Measurements from ENCODE around the gene UTS2R.
"Not testable (repeated sequence)": the region's sequence is repeated elsewhere in the genome, so short reads cannot be mapped to it uniquely, and the experiment has no call there.

Gene UTS2R

GRCh38 chr17:82354804-82355308 is 16.7 kb upstream of the UTS2R start:
- no peak for TF ChIP-seq GATA1 (IDR thresholded peaks at IDR 0.05; ENCODE audit: low read depth, low read length)
- TF ChIP-seq POLR2A (IDR thresholded peaks at IDR 0.05; ENCODE audit: low read length) = no peak
- DNase-seq = no peak

DNA sequence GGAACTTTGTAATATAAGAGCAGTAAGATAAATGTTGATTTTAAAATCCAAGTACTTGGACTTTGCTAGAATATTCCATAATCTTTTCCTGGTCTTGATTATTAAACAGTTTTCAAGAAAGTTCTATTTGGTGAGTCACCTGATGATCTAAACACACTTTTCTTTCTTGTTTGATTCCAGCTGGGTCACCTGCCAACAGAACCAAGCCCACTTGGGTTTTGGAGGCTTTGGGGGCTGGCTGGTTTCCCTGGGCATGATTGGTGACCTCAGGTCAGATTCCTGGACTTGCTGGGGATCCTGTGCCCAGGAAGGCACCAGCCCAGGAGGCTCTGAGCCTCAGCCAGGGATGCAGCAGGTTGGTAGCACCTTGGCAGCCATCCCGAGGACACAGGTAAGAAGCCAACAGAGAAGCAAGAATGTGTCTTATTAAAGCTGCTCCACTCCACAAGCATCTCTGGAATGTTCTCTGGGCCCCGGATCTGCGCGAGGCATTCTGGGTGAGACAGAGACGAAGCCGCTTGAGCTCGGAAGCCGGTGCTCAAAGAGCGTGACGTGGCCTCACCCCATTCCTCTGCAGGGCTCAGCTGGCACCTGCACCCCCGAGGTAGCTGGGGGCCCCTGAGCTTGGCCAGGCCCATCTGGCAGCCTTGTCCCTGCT is 15.7 kb upstream of the UTS2R start:
- no peak for DNase-seq
- TF ChIP-seq POLR2A (IDR thresholded peaks at IDR 0.05; ENCODE audit: low read length) (no peak), GATA1 (IDR thresholded peaks at IDR 0.05; ENCODE audit: low read depth, low read length) (no peak)

DNA sequence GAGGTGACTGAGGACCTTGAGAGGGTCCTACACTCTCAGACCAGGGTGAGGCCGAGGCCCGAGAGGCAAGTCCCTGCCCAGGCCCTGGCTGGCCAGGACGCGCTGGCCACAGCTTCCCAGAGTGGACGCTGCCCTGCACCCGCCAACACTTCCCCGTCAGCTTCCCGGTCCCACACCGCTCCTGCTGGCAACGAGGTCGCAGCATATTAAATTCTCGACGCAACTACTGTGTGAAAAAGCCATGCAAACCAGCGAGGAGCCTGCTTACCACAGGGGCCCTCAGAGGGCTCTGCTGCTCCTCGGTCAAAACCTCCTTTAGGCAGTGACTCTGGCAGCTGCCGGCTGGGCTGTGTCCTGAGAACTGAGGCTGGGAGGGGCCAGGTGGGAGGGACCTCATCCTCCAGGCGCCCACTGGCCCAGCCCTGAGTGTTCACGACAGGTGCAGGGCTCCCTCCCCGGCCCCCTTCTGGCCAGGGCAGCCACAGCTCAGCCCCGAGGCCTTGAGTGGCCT is 14.7 kb upstream of the UTS2R start:
- DNase-seq = no peak
- TF ChIP-seq POLR2A (IDR thresholded peaks at IDR 0.05; ENCODE audit: low read length) (no peak), GATA1 (IDR thresholded peaks at IDR 0.05; ENCODE audit: low read depth, low read length) (no peak)

DNA sequence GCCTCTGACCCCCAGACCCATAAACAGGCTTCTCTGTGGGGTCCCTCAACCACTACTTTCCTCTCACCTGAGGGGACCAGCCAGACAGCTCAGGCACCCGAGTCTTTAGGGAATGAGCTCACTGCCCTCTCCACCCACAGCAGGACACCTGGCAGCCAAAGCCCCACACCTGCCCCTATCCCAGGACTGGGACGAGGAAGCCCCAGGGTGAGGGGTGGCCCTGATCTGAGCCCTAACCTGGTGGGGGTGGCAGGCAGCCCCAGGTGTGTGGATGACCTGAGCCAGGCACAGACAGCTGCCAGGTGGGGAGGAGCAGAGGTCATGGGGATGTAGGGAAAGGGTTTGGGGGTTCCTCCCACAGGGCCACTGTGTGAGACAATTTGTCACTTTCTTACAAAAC is 14.2 kb upstream of the UTS2R start:
- no peak for TF ChIP-seq GATA1 (IDR thresholded peaks at IDR 0.05; ENCODE audit: low read depth, low read length)
- no peak for TF ChIP-seq POLR2A (IDR thresholded peaks at IDR 0.05; ENCODE audit: low read length)
- no peak for DNase-seq

GRCh38 chr17:82358465-82359350 is 12.9 kb upstream of the UTS2R start, which contains the start of gene TEX19:
TSS of gene TEX19 (plus strand) at chr17:82359247. CDS start at chr17:82362151, 2,904 bp downstream.
- TF ChIP-seq GATA1 (IDR thresholded peaks at IDR 0.05; ENCODE audit: low read depth, low read length) (no peak), POLR2A (IDR thresholded peaks at IDR 0.05; ENCODE audit: low read length) (no peak)
- DNase-seq = peak; percentile 41 to 46

- DNase-seq = not testable (repeated sequence)
Observed at GRCh38 chr17:82359451-82360074, 12.0 kb upstream of the UTS2R start.

GRCh38 chr17:82361885-82362633 is 9.5 kb upstream of the UTS2R start:
- TF ChIP-seq POLR2A (IDR thresholded peaks at IDR 0.05; ENCODE audit: low read length) (no peak), GATA1 (IDR thresholded peaks at IDR 0.05; ENCODE audit: low read depth, low read length) (no peak)
- DNase-seq = no peak

DNA sequence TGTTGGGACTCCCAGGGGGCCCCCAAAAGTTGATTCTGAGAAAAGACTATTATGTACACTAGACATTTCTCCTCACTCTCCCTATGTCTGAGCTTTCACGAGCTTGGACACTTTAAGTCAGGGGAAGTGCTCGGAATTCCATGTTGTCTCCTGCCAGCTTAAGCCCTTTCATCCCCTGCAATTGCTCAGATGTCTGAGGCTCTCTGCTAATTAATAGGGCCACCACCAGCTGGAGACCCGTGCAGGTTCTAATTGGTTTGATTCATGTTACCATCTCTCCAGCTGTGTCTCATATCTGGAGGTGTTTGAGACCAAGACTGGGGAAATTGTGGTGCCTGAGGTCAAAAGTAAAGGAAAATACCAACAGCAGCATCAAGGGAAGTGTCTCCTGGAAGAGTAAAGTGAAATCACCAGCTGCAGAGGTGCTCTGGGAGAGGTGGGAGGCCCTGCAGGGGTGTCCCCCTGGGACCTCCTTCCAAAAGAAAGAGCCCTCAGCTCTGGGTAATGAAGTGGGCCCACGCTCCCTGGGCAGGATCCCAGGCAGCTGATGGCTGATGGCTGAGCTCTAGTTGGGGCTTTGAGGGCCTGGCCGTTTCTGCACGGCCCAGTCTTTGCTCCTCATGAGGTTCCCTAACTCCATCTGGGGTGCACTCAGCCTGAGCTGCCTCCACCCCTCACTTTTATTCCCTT is 5.8 kb upstream of the UTS2R start:
- TF ChIP-seq POLR2A (IDR thresholded peaks at IDR 0.05; ENCODE audit: low read length) (no peak), GATA1 (IDR thresholded peaks at IDR 0.05; ENCODE audit: low read depth, low read length) (no peak)
- no peak for DNase-seq

- TF ChIP-seq GATA1 (IDR thresholded peaks at IDR 0.05; ENCODE audit: low read depth, low read length) (no peak), POLR2A (IDR thresholded peaks at IDR 0.05; ENCODE audit: low read length) (no peak)
- DNase-seq = no peak
Observed at GRCh38 chr17:82366749-82367148, 4.8 kb upstream of the UTS2R start.

- TF ChIP-seq POLR2A (IDR thresholded peaks at IDR 0.05; ENCODE audit: low read length) = no peak
- TF ChIP-seq GATA1 (IDR thresholded peaks at IDR 0.05; ENCODE audit: low read depth, low read length) = no peak
- peak in 1 of 2 experiments; percentile 18 for DNase-seq
Observed at GRCh38 chr17:82367724-82368524, 3.6 kb upstream of the UTS2R start.

DNA sequence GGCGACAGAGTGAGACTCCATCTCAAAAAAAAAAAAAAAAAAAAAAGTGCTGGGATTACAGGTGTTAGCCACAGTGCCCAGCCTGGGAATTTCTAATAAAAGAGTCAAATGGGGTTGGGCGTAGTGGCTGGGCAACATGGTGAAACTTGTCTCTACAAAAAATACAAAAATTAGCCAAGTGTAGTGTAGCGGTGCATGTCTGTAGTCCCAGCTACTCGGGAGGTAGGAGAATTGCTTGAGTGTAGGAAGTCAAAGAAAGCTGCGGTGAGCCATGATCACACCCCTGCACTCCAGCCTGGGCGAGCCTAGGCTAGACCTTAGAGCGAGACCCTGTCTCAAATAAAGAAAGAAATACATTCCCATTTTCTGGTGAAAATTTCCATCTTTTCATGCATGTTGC is 2.4 kb upstream of the UTS2R start:
- DNase-seq = no peak
- TF ChIP-seq POLR2A (IDR thresholded peaks at IDR 0.05; ENCODE audit: low read length) (no peak), GATA1 (IDR thresholded peaks at IDR 0.05; ENCODE audit: low read depth, low read length) (no peak)

Data from erythroblast (primary cell).